Activated gamma-delta T cell (primary cell): ENCODE results near the gene ZNF317.

ENCODE experiments used
- DNase-seq: peaks from one replicate; lab custom pipeline; 2025; lab: John Stamatoyannopoulos, UW
- total RNA-seq, 2 donors: gene quantifications; one replicate each; lab custom pipeline; 2026; lab: John Stamatoyannopoulos, UW

Gene ZNF317
- total RNA-seq: 93.9 to 95.1 reads per million in 2 donors

DNA sequence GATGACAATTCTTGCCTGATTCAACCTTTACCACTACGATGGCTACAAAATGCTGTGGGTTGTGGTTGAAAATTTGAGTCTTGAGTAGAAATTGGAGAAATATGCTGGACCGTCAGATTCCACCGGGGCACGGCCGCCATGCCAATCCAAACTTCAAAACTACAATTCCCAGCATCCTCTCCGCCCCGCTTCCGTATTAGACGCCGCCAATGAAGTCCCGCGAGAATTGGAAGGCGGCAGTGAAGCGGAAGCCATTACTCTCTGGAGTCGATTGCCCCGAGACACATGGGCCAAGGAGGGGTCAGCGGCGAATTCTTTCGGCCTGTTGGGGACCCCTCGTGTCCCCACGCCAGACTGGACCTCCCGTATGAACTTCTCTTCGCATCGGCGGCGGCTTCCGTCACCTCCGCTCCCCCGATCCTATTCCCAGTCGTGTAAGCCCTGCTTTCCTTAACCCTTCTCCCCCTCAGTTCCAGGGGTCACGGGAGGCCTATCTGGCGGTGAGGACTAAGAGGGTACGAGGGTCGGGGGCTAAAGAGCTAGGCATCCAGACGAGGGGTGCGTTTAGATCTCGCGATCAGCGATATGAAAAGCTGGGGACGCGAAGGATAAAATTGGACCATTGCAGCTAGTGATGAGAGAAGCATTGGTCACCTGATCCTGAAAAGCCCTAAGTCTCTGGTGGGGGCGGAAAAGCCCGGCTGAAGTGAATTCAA lies at the start of gene ZNF317:
TSS of gene ZNF317 (plus strand) at position 239 of the 716 bp plus-strand sequence. CDS start 15,620 bp downstream, outside the sequence.
- no peak for DNase-seq

DNA sequence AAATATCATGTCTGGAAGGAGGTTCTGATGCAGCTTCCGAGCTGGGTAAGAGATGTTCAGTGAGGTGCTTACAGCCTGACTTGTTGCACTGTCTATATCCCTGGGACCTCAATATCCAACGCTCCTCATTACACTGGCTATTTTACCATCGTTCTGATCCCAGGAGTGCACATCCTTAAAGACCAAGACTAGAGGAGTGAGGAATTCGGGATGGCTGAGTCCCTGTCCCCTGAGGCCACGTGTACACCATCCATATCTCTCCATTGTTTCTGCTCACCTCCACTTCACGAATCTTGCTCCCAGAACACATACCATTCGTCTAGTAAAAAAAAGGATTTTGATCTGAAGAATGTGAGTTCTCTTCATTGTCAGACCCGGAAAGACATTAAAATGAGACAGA lies 32.8 kb upstream of the ZNF317 start, which contains the start of gene OR7G2:
TSS of gene OR7G2 (minus strand) at position 101 of the 400 bp plus-strand sequence. CDS start 4,232 bp downstream, outside the sequence.
- DNase-seq: no peak

DNA sequence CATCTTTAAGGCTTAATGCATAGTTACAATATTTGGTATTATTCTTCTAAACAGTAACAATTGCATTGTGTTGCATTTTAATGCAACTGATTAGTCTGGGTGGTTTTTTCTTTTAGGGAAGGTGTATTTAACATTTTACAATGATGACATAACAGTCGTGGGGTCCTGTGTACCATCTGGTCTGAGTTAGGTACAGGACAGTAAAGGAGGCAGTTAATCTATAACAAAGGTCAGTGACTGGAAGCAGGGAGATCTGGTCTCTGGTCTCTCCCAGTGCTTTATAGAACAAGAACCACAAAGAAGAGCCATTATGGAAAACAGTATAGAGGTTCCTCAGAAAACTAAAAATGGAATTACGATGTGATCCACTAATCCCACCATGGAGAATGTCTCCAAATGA lies 30.2 kb upstream of the ZNF317 start:
- no peak for DNase-seq

- no peak for DNase-seq
These were observed 24.8 kb upstream of the ZNF317 start, which contains the start of gene OR7G1 for GRCh38 chr19:9115307-9115813. OR7G1 (minus strand) TSS chr19:9115763; CDS start chr19:9115763, 0 bp downstream.

GRCh38 chr19:9116547-9116946 lies 23.6 kb upstream of the ZNF317 start:
- no peak for DNase-seq

DNA sequence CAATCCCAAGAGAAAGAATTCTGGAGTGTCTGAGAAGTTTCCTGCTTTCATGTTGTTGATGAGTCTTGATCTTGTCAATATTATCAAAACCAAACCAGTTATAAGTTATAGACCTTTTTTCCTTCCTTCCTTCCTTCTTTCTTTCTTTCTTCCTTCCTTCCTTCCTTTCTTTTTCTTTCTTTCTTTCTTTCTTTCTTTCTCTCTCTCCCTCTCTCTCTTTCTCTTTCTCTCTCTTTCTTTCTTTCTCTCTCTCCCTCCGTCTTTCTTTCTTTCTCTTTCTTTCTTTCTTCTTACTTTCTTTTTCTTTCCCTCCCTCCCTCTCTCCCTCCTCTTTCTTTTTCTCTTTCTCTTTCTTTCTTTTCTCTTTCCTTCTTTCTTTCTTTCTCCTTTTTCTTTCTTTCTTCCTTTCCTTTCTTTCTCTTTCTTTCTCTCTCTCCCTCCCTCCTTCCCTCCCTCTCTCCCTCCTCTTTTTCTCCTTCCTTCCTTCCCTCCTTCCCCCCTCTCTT lies 13.2 kb upstream of the ZNF317 start, which contains the start of gene OR7G3:
TSS of gene OR7G3 (minus strand) at position 51 of the 506 bp plus-strand sequence. CDS start at position 51, 0 bp downstream.
- DNase-seq: no peak

- DNase-seq: no peak
These were observed 12.0 kb upstream of the ZNF317 start for GRCh38 chr19:9128171-9128570.

DNA sequence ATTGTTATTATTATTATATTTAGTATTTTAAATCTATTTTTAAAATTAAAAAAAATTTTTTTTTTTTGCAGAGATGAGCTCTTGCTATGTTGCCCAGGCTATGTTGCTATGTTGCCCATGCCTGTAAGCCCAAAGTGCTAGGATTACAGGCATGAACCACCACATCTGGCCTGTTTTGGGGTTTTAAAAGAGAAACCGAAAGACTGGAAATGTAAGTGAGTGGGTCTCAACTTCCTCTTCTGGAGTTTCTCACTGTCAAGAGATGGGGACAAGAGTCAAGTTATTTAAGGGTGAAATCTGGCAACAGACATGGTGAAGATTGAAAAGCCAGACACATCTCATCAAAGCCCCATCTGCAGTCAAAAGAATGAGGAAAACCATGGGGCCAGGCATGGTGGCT lies 9.2 kb upstream of the ZNF317 start:
- DNase-seq: no peak

GRCh38 chr19:9132422-9132821 lies 7.8 kb upstream of the ZNF317 start:
- DNase-seq: no peak

DNA sequence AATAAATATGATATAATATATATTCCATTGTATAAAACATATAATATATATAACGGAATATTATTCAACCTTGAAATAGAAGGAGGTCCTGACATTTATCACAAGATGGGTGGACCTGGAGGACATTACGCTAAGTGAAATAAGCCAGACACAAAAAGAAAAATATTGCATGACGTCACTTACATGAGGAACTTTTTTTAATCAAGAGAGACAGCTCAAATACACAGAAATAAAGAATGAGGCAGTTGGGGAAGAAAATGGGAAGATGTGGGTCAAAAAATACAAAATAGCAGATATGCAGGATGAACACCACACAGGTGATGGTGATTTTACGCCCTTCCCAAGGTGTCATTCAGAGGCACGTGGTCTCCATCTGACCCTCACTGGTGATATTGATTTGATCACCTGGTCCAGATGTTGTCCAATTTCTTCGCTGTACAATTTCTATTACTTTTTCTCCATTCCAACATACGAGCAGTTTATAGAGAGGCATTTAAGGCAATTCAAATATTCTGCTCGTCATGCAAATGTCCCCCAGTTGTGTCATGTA lies 513 bp upstream of the ZNF317 start:
- no peak for DNase-seq

- no peak for DNase-seq
These were observed 4.7 kb downstream of the ZNF317 start for GRCh38 chr19:9144920-9145319.

GRCh38 chr19:9146882-9147281 lies 6.7 kb downstream of the ZNF317 start:
- no peak for DNase-seq

- DNase-seq: no peak
These were observed 8.5 kb downstream of the ZNF317 start for GRCh38 chr19:9148697-9149096.

- DNase-seq: no peak
These were observed 9.8 kb downstream of the ZNF317 start for GRCh38 chr19:9149997-9150396.

DNA sequence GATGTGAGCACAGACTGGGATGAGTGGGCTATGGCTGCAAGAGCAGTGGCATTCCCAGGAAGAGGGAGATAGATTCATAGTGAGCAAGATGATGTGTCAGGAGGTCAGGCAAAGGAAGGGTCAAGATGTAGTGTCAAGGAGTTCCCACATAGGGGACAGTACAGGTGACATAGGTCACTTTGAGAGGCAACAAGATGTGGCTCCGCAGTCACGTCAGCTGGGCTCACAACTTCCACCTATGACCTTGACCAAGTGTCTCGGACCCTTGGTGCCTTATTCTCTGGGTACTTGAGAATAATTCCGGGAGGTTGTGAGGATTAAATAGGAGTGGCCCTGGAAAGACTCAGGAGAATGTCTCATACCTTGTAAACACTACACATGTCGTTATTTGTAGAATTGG lies 10.5 kb downstream of the ZNF317 start:
- no peak for DNase-seq

DNA sequence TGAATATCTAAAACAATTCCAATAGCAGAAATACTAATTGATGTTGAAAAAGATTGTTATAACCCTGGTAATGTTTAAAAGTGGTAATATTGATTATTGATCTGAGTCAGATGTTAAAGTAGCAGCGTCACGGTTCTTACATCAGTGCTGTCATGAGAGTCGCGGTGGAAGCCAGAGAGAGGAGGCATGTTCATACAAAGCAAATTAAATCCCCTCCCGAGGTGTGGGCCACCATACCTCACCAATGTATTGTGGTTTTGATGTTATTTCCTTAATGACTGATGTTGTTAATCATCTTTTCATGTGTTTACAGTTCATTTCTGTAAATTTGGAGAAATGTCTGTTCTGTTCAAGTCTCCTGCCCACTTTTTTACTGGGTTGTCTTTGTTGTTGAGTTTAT lies 11.2 kb downstream of the ZNF317 start:
- DNase-seq: no peak

DNA sequence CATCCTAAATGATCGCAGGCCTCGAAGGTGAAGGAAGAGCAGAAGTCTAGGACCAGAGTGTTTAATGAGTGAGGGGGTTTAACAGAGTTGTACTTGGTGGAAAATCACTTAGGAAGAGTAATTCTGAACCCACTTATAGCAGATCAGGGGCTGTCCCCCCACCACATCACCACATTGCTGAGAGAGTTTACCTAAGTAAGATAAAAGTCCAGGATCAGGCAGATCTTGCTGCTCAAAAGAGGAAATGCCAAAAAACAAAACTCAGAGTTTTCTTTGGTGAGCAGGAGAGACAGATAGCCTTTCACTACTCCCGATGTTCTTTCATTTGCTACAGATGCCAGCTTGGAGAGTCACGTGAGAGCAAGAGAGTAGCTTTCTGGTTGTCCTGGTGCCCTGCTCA lies 15.4 kb downstream of the ZNF317 start:
- no peak for DNase-seq

DNA sequence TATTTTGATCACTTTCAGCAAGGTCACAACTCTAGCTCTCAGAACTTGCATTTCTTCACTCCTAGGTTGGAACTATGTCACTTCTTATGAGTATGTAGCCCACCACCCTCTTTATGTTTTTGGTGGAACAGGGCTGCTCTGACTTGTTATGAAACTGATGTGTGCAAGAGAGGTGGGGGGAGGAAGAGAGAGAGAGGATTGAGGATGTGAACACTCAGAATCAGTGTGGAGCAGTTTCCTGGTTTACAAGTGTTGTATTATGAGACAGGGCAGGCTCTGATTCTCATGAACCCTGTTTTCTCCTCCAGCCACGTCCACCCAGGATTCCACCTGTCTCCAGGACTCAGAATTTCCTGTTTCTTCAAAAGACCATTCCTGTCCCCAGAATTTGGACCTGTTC lies 16.1 kb downstream of the ZNF317 start:
- no peak for DNase-seq

DNA sequence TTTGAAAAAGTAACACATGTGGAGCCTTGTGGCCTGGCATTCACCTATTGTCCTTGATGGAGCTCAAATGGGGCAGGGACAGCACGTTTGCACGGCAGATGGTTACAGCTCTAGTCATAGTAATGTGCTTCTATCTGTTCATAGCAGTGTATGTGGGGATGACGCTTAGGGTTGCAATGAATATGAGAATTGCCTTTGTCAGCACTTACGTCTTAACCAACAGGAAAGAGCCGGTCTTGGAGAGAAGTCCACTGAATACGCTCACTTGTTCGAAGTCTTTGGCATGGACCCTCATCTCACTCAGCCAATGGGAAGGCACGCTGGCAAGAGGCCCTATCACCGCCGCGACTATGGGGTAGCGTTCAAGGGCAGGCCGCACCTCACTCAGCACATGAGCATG lies 19.7 kb downstream of the ZNF317 start:
- DNase-seq: no peak

GRCh38 chr19:9161427-9161826 lies 21.2 kb downstream of the ZNF317 start:
- no peak for DNase-seq

- no peak for DNase-seq
These were observed 25.1 kb downstream of the ZNF317 start for GRCh38 chr19:9165261-9165660.

- DNase-seq: no peak
These were observed 26.6 kb downstream of the ZNF317 start for GRCh38 chr19:9166846-9167245.

DNA sequence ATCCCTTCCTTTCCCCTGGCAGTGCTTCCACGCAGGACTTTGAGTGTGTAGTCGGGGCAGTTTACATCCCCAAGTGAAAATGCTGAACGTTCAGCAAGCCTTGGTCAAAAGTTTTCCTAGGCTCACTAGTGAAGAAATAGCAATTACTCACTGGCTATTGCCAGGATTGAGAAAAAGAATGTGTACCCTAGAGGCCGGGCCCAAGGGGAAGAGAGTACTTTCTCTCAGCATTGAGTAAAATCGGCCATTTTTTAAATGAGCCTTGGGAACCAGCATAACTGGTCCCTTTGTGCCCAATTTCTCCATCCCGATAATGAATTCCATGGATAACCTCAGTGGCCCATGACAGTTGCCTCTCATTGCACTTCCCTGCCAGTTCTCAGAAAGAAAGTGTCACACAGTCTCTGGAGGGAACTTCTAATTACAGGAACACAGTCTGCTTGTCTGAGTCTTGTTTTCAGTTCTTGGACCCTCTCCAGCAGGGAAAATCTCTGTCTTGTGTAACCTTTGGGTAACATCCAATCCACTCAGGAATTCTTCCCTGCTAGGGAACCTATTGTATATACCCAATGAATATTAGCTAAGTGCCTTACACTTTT lies 31.3 kb downstream of the ZNF317 start:
- no peak for DNase-seq
